ENCODE results near the gene ATP5F1B. TPM values are rescaled to one million over a fixed set of nuclear protein-coding genes. Genes with fewer than 3 reads are reported as not detected.

ATP5F1B gene
- total and polyA plus RNA-seq, 10 donors, result 223 to 375 (median 331) TPM

DNA sequence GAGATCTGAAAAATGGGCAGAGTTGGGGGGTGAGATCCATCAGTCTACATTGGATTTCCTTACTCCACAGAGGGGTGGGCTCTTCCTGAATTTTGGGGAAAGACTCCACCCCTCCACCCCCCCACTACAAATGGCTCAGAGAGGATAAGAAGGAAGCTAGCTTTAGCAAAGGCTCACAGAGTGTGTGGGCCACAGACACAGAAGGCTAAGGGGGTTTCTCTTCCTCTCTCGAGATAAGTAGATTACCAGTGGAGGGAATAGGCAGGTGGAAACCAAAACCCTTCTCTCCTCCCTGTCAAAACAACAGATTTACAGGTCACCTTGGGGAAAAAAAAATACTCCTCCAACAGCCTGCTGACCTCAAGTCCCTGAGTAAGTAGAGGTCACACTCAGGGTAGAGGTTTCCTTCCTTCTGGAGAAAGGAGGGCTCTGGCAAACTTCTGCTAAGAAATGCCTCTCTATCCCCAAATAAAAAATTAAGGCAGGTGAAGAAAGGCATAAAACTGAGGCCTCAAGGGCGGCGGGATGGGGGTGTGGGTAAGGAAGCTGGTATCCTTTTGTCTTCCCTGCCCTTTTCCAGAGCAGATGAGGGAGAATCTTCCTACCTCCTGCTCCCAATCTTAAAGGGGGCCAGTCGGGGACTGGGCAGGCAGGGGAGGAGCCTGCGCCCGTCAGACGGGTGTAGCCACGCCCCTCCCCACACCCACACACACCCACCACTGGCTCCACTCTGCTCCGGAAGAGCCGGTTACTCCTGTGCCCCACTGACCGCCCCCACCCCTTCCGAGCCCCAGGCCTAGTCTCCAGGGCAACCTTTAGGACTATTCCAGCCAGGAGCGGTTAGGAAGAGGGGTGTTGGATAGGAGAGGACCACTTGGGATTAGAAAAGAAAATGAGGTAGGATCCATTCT lies 13.7 kb downstream of the ATP5F1B start:
- intact Hi-C loops (cut with DNase I; ENCODE audit: low total_unique reads), result no loop called here
- 2 to 5% (median 3%) methylated on average over 13 of the region's 13 CpGs for WGBS, 5 donors
- peak; percentile 92 for DNase-seq

DNA sequence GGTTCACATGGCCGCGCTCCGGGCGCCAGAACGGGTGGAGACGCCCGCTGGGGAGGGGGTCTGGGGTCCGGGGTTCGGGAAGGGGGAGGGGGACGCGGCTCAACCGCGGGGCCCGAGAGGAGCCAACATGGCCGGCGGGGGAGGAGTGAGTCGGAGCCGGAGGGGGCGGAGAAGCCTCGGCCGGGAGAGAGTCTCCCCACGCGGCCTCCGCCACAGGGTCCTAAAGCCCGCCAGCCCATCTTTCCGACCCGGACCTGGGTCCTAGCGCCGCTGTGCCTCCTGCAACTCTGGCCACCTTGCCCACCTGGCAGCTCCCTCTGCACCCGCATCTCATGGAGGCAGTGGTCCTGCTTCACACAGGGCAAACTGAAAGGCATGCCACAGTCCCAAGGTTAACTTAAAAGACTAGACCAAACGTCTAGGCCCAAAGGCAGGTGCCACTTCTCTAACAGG lies 15.6 kb downstream of the ATP5F1B start, which contains the start of gene BAZ2A:
TSS of gene BAZ2A (minus strand) at position 147 of the 453 bp plus-strand sequence. CDS start 12,796 bp downstream, outside the sequence.
- H3K27me3 ChIP-seq (replicated peaks in 1 of 7), result no peaks in the 10 kb centered on the region
- H3K27ac ChIP-seq, result peak within 1 kb of the TSS; percentile 91 to 98 (median 96)
- H3K36me3 ChIP-seq, result peaks cover 0 to 25% (median 0%) of the 10 kb centered on the region in 6 donors
- intact Hi-C loops (cut with DNase I; ENCODE audit: low total_unique reads), result no loop called here
- H3K9me3 ChIP-seq, result no peaks in the 10 kb centered on the region
- peaks cover 62 to 84% (median 77%) of the 10 kb centered on the region in 6 donors for H3K4me1 ChIP-seq
- DNase-seq, result peak; percentile 99
- H3K4me3 ChIP-seq, result peak within 1 kb of the TSS; percentile 96 to 99 (median 98)
- 1 to 3% (median 1%) methylated on average over 22 to 31 of the region's 31 CpGs for WGBS, 5 donors
- no peak for TF ChIP-seq POLR2A (IDR thresholded peaks at IDR 0.05)
- TF ChIP-seq POLR2AphosphoS5 (IDR thresholded peaks at IDR 0.05), result peak; percentile 67 to 91 (median 80)
- TF ChIP-seq, protein P1, sequence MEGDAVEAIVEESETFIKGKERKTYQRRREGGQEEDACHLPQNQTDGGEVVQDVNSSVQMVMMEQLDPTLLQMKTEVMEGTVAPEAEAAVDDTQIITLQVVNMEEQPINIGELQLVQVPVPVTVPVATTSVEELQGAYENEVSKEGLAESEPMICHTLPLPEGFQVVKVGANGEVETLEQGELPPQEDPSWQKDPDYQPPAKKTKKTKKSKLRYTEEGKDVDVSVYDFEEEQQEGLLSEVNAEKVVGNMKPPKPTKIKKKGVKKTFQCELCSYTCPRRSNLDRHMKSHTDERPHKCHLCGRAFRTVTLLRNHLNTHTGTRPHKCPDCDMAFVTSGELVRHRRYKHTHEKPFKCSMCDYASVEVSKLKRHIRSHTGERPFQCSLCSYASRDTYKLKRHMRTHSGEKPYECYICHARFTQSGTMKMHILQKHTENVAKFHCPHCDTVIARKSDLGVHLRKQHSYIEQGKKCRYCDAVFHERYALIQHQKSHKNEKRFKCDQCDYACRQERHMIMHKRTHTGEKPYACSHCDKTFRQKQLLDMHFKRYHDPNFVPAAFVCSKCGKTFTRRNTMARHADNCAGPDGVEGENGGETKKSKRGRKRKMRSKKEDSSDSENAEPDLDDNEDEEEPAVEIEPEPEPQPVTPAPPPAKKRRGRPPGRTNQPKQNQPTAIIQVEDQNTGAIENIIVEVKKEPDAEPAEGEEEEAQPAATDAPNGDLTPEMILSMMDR (IDR thresholded peaks at IDR 0.05 in 8 of 11, conservative IDR thresholded peaks at IDR 0.05 in 3 of 11), result peak in 1 of 11 experiments; percentile 11

More for the DNA sequence above, 13.7 kb downstream of the ATP5F1B start:
- Histone ChIP-seq H3K27me3 (replicated peaks in 1 of 7) (no peaks in the 10 kb centered on the region), H3K4me1 (peaks cover 52 to 86% (median 80%) of the 10 kb centered on the region in 6 donors), H3K4me3 (peak overlapping the region in 6 of 8 donors; percentile 1 to 95 (median 15)), H3K9me3 (no peaks in the 10 kb centered on the region), H3K27ac (peak overlapping the region; percentile 51 to 98 (median 94)), H3K36me3 (peaks cover 0 to 9% (median under 1%) of the 10 kb centered on the region in 6 donors)
- TF ChIP-seq POLR2AphosphoS5 (IDR thresholded peaks at IDR 0.05), result peak; percentile 26 to 58 (median 44)
- no peak for TF ChIP-seq POLR2A (IDR thresholded peaks at IDR 0.05)
- TF ChIP-seq, protein P1 (IDR thresholded peaks at IDR 0.05 in 8 of 11, conservative IDR thresholded peaks at IDR 0.05 in 3 of 11), result no peak

DNA sequence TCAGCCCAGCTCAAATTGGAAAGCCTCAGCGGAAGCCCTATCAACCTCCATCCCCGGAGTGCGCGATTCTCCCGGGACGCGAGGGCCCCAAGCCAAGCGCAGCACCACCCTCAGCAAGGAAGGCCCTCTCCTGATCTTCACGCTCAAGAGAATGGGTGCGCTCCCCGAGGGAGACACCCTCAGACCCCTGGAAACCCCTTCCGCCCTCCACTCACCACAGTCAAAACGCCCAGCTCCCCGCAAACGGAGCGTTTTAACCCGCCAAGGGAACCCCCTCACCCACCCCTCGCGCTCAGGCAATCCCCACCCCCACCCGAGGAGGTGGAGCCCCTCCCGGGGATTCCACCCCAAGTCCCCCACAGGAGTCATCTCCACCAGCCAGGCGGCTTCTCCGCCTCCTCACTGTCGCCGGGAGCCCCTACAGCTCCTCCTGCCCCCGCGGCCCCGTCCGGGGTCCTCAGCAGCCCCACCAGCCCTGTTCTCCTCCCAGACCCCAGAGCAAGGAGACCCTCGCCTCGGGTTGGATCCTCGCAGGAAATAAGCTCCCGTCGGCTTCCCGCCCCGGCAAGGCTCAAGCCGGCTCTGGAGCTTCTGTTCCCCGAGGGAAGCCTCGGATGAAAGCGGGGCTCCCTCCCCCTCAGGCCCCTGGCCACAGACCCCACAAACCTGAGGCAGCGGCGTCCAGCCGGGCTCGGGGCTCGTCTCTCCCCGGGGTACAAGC lies 16.2 kb downstream of the ATP5F1B start:
- H3K4me3 ChIP-seq, result peak overlapping the region; percentile 96 to 99 (median 98)
- H3K4me1 ChIP-seq, result peaks cover 68 to 86% (median 83%) of the 10 kb centered on the region in 6 donors
- peaks cover 0 to 31% (median 0%) of the 10 kb centered on the region in 6 donors for H3K36me3 ChIP-seq
- no peak for DNase-seq
- 0 to 1% (median 0%) methylated on average over 28 to 46 of the region's 46 CpGs for WGBS, 5 donors
- H3K27ac ChIP-seq, result peak overlapping the region; percentile 91 to 98 (median 96)
- H3K9me3 ChIP-seq, result no peaks in the 10 kb centered on the region
- intact Hi-C loops (cut with DNase I; ENCODE audit: low total_unique reads), result no loop called here
- no peaks in the 10 kb centered on the region for H3K27me3 ChIP-seq (replicated peaks in 1 of 7)
- TF ChIP-seq, protein P1 (IDR thresholded peaks at IDR 0.05 in 8 of 11, conservative IDR thresholded peaks at IDR 0.05 in 3 of 11), result no peak
- TF ChIP-seq POLR2A (IDR thresholded peaks at IDR 0.05) (no peak), POLR2AphosphoS5 (IDR thresholded peaks at IDR 0.05) (no peak)

Measured in spleen (tissue), 11 donors.